Measurements from ENCODE around the gene SIT1.
"Not testable (repeated sequence)": the region's sequence is repeated elsewhere in the genome, so short reads cannot be mapped to it uniquely, and the experiment has no call there.

SIT1 gene

DNA sequence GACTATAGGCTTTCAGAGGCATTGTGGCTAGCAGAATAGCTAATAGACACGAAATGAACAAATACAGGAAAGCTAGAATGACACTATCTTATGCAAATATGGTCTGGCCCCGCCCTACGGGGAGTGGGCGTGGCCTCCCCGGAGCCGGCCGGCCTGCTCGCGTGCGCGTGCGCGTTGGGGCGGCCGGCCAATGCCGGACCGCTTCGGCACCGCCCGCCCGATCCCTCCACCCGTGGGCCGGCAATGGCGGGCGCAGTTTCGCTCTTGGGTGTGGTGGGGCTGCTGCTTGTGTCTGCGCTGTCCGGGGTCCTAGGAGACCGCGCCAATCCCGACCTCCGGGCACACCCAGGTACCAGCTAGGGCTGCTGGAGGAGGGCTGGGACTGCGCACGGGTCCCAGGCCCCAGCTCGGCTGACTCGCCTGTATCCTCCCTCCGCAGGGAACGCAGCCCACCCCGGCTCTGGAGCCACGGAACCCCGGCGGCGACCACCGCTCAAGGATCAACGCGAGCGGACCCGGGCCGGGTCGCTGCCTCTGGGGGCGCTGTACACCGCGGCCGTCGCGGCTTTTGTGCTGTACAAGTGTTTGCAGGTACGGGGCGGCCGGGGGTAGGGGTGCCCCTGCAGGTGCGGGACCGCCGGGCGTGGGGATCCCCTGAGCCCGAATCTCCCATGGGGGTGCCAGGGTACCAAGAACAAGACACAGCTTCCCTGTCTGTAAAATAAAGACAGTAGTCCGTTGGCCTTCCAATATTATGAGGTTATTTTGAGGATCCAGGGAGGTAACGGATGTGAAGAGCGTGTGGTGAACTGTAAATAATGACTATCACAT, 7.6 kb upstream of the SIT1 start, which contains the start of gene CCDC107:
CCDC107 (plus strand) TSS at position 156 of the 831 bp plus-strand sequence; CDS start at position 244, 88 bp downstream.
- peak; percentile 78 for DNase-seq

DNA sequence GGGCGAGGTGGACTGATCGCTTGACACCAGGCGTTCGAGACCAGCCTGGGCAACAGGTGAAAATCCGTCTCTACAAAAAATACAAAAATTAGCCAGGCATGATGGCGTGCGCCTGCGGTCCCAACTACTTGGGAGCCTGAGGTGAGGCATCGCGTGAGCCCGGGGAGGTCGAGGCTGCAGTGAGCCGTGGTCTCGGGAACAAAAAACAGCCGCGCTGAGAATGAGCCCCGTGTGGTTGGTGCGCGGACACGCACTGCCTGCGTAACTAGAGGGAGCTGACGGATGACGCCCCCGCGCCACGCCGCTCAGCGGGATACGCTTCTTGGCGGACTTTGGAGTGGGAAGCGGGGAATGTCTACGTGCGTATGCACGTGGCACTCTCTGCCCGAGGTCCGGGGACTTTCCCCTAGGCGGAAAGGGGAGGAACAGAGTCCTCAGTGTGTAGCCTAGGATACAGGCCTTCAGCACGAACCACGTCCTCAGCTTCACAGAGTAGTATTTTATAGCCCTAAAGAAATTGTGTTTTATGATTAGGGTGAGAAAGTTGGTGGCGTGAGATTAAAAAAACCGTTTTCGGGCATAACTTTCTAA, 6.9 kb upstream of the SIT1 start, which contains the start of gene RMRP:
RMRP (minus strand) TSS at position 474 of the 591 bp plus-strand sequence.
- peak; percentile 96 for DNase-seq

DNA sequence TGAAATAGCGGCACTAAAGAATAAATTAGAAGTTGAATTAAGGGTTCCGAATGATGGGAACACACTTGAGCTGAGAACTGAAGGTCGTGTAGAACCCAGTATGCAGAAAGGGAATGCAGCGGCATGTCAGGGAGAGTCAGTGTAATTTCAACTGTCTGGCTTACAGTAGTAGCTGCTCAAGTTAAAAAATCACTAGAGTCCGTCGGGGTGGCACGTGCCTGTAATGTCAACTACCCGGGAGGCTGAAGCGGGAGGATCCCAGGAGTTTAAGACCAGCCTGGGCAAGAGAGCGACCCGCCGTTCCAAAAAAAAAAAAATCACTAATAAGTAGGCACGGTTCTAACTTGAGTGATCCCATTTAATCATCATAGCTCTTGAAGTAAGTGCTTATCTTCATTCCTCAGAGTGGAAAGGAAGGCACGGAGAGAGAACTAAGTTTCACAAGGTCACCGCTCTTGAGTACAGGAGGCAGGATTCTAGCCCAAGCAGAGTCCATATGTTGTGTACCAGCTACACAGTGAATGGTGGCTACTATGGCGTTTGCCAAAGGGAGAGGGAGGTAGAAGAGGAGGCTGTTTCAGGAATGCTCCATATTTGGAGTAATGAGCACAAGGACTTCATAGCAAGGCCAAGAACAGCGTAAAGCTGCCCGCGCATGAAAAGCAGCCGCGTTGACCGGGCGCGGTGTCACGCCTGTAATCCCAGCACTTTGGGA, 6.3 kb upstream of the SIT1 start:
- DNase-seq, result no peak

DNA sequence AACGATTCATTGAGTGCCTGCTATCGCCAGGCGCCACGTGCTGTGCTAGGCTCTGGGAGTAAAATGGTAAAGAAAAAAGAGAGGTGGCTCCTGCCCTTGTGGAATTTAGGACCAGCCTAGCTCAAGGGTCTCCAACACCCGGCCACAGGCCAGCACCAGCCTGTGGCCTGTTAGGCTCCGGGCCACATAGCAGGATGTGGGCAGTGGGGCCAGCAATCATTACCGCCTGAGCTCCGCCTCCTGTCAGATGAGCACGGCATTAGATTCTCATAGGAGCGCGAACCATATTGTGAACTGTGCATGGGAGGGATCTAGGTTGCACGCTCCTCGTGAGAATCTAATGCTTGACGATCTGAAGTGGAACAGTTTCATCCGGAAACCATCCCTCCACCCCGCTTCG, 5.6 kb upstream of the SIT1 start:
- DNase-seq, result no peak

DNA sequence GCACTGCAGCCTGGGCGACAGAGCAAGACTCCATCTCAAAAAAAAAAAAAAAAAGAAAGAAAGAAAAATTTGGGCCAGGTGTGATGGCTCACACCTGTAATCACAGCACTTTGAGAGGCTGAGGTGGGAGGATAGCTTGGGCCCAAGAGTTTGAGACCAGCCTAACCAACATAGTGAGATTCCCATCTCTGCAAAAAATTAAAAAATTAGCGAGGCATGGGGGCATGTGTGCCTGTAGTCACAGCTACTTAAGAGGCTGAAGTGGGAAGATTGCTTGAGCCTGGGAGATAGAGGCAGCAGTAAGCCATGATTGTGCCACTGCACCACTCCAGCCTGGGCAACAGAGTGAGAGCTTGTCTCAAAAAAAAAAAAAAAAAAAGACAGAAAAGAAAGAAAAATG, 2.9 kb upstream of the SIT1 start:
- no peak for DNase-seq

DNA sequence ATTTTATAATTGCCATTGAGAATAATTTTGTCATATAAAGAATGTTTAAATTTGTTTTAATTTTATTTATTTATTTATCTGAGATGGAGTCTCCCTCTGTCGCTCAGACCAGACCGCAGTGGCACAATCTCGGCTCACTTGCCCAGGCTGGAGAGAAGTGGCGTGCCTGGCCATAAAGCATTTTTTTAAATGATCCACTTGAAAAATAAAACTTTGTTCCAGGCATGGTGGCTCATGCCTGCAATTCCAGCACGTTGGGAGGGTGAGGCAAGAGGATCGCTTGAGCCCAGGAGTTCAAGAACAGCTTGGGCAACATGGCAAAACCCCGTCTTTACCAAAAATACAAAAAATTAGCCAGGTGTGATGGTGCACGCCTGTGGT, 2.1 kb upstream of the SIT1 start:
- DNase-seq, result no peak

DNA sequence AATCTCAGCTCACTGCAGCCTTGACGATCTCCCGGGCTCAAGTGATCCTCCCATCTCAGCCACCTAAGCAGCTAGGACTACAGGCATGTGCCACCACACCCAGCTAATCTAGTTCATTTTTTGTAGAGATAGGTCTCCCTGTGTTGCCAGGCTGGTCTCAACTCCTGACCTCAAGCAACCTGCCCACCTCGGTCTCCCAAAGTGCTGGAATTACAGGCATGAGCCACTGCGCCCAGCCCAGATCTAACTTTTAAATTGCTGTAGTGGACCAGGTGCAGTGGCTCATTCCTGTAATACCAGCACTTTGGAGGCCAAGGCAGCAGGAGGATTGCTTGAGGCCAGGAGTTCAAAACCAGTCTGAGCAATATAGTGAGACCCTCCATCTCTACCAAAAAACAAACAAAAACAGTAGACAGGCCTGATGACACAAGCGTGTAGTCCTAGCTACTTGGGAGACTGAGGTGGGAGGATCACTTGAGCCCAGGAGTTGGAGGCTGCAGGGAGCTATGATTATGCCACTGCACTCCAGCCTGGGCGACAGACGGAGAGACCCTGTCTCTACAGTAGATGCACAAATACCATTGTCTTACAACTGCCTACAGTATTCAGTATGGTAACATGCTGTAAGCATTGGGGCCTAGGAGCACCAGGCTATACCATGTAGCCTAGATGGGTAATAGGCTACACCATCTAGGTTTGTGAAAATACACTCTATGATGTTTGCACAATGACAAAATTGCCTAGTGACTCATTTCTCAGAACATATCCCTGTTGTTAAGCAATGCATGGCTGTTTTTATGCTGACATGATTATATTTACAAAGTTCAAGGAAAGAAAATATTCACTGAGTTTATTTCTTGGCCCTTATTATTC, 1.5 kb upstream of the SIT1 start:
- no peak for DNase-seq

DNA sequence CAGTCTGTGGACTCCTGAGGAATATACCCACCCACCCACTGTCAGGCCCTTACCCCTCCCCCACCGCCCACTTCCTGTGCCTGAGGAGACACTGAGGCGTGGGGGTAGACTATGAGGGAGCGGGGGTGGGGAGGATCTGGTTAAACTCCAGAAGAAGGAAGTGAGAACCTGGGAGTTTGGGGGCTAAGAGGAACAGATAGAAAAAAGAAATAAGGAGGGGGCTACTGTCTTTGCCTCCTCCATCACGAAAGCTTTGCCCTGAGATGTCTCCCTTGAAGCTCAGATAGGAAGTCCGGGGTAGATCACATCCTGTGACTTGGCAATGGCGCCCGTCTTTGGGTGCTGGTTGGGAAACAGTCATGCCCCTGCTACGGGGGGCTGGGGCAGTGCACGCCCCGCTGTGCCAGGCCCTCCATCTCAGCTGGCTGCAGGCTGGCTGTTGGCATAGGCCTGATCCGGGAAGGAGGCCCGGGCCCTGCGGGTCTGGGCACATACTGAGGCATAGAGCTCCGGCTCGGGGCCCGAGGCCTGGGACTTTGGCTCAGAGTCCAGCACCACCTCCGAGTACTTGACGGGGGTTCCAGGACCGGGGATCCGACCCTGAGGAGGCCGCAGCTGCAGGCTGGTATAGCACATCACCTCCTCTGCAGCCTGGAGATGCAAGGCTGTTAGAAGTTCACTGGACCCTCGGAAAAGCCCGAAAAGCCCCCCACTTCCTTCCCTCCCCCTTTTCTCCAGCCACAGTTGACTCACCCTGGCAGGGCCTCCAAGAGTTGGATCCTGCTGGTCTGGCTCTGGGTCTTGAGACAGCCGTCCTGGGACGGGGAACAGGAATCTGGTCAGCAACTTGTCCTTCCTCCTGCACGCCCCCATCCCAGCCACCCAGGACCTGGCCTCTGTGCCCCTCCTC, 1.0 kb downstream of the SIT1 start:
- peak; percentile 39 for DNase-seq

DNA sequence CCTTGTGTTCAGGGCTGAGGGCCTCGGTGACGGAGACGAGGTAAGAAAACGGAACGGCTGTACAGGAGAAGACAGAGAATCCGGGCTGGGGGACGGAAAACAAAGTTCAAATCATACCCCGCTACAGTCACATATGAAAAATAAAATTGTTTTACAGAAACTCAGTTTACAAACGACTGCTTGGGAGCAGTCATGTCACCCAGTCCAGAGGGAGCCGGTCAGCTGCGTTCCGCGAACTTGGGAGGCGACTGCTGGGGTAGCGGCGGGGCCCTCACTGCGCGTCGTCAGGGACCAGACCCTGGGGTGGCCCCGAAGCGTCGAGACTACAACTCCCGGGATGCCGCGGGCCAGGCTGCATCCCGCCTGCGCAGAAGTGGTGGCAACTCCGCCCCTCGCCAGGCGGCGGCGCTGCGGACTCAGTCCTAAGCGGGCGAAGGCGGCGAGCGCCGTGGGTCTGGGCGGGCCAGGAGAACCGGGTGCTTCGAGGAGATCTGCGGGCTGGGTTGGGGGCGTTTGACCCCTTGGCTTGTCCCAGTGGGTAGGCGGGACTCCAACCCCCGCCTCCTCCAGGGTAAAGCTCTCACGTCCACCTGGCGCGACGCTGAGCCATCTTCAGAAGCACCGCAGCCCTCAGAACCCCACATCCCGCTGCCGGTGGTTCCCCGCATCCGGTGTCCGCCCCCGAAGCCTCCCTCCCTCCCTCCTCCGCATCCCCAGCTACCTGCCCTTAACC, 4.0 kb downstream of the SIT1 start:
- DNase-seq, result peak; percentile 86

DNA sequence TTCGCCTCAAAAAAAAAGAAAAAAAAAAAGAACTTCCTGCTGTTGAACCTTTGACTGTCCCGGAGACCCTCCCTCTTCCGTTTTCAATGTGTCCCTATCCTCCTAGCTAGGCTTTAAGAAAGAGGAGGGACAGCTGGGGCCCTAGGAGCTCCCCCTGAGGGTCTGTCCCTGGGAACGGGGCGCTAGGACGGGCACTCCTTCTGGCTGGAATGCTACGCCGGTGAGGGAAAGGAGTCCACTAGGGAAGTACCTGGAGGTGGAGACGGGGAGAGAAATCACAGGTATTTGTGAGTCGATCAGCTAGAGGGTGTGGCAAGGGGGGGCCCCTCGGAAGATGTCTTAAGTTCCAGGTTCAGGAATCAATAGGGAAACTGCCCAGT, 4.6 kb downstream of the SIT1 start:
- no peak for DNase-seq

DNA sequence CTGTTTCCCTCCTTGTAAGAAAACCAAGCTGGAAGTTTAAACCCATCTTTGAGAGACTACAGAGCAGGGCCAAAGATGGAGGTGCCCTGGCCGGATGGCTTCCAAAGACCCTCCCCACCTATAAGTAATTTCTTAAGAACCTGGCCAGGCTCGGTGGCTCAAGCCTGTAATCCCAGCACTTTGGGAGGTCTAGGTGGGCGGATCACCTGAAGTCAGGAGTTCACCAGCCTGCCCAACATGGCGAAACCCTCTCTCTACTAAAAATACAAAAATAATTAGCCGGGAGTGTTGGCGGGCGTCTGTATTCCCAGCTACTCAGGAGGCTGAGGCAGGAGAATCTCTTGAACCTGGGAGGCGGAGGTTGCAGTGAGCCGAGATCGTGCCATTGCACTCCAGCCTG, 5.0 kb downstream of the SIT1 start:
- DNase-seq, result not testable (repeated sequence)

DNA sequence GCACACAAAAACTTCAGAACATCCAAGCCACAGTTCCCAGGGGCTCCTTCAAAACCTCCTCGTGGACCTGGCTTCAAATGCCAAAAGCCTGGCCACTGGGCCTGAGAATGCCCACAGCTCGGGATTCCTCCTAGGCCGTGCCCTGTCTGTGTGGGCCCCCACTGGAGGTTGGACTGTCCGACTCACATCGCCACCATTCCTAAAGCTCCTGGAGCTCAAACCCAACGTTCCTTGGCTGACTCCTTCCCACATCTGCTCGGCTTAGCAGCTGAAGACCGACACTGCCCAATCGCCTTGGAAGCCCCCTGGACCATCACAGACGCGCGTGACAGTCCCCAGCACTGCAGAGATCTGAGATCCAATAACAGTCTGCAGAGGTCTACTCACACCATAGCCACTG, 7.7 kb downstream of the SIT1 start:
- no peak for DNase-seq

DNA sequence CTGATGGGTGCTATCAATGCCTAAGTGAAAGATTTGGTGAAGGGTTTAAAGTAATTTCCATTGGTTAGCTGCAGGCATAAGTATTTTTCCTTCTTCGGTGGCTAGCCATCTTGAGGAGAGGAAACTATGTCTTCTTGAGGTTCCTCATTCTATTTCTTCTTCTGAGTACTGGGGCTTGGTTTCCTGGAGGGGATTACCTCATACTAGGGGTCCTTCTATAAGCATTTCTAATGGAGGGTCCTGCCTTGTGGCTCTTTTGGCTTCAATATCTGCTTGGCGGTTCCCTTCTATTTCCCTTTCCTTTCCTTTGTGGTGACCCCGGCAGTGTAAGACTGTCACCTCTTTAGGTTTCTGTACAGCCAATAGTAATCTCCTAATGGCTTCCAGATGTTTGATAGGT, 9.3 kb downstream of the SIT1 start:
- DNase-seq, result not testable (repeated sequence)

DNA sequence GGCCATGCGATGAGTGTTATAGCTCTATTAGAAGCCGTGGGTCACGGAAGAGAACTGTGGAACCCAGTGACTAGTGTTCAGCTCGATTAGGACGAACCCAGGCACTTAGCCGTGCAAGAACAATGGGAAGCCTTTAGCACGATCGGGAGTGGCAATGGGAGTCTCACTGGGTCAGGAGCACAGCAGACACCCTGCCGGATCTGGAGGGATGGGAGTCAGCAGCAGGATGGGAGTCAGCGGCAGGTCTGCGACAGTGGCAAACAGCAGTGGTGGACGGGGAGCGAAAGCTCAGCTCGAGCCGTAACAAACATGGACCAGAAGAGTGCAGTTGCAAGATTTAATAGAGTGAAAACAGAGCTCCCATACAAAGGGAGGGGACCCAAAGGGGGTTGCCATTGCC, 10.3 kb downstream of the SIT1 start:
- not testable (repeated sequence) for DNase-seq

DNA sequence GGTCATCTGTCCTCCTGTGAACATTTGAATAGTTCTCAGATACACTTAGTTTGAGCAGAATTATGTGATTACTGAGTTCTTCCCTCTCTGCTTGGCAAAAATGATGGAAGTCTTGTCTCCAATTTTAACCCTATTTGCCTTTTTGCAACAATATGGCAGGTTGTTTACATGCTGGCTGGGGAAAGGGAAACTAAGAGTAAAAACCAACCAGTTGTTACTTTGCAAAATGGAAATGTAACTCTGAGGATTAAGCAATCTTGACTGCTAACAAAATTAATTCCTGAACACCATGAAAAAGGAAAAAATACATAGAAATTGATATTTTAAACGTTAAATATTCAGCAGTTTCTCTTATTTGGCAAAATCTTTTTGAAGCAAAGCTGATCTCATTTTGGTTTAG, 11.1 kb downstream of the SIT1 start:
- DNase-seq, result no peak

DNA sequence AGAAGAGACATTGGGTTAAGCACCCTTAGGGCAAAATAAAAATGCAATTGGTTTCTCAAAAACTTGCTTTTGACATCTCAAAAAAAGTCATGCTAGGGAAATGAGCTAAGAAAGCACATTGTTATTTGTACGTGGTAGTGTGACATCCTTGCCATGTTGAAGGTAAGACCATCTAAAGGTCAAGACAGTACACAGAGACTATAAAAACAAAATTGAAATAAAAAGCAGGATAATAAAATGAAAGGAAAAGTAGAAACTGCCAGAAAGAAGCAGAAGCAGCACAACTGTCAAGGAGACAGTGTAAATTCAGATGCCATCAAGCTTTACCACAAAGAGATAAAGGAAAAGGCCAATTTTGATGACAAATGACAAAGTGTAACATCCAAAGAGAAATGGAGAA, 11.5 kb downstream of the SIT1 start:
- DNase-seq, result not testable (repeated sequence)

DNA sequence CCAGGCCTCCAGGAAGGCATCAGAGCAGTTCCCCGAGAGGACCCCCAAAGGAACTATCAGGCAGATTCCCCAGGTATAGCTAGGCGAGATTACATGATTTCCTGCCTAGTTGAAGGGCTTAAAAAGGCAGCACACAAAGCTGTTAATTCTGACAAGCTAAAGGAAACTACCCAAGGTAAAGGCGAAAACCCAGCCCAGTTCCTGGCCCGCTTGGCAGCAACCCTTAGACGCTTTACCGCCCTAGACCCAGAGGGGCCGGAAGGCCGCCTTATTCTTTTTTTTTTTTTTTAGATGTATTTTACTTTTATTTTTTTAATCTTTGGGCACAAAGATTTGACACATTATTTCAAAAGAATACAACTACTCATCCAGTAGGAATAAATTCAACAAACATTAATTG, 12.0 kb downstream of the SIT1 start:
- DNase-seq, result peak; percentile 57

DNA sequence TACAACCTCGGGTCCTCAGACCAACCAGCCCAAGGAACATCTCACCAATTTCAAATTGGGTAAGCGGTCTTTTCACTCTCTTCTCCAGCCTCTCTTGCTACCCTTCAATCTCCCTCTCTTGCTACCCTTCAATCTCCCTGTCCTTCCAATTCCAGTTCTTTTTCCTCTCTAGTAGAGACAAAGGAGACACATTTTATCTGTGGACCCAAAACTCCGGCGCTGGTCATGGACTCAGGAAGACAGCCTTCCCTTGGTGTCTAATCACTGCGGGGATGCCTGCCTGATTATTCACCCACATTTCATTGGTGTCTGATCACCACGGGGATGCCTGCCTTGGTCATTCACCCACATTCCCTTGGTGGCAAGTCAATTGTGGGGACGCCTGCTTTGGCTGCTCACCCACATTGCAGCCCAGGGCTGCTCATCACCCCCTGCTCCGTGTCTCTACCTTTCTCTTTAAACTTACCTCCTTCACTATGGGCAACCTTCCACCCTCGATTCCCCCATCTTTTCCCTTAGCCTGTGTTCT, 13.2 kb downstream of the SIT1 start:
- not testable (repeated sequence) for DNase-seq

DNA sequence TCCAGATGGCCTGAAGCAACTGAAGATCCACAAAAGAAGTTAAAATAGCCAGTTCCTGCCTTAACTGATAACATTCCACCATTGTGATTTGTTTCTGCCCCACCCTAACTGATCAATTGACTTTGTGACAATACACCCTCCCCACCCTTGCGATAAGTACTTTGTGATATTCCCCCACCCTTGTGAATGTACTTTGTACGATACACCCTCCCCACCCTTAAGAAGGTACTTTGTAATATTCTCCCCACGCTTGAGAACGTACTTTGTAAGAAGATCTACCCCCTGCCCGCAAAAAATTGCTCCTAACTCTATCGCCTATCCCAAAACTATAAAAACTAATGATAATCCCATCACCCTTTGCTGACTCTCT, 13.9 kb downstream of the SIT1 start:
- not testable (repeated sequence) for DNase-seq

DNA sequence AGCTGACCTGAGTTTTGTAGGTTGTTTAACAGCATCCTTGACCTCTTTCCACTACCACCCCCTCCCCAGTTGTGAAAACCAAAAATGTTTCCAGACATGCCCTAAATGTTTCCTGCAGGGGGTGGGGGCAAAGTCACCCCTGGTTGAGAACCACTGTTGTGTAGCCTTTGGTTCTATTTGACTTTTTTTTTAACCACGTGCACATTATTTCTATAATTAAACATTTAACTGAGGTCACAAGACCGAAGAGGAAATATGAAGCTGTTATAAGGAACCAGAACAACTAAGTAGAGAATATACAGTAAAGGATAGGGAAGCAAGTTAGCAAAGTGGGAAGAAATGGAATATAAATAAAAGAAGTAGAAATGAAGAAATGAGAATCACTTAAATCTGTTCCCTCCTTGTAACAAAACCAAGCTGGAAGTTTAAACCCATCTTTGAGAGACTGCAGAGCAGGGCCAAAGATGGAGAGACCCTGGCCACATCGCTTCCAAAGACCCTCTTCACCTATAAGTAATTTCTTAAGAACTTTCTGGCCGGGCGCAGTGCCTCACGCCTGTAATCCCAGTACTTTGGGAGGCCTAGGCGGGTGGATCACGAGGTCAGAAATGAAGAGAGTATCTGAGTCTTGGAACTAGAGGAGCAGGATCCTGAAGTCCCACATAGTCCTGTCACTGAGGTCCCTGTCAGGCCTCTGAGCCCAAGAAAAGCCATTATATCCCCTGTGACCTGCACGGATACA, 14.4 kb downstream of the SIT1 start:
- DNase-seq, result no peak
